K562 (cell line): ENCODE data around the gene PPARGC1A. TPM values are rescaled to one million over a fixed set of nuclear protein-coding genes. Genes with fewer than 3 reads are reported as not detected.

Source experiments
- ATAC-seq: fragments of 200-7000 bp; cut with Tn5 transposase; 3 replicates; pipeline ENCODE4 v1.9.1; 2020; ENCODE audit warnings: moderate library complexity
- BruUV-seq: library from RNA; stranded (reverse); fragments of 400-500 nt; replicated peaks from 2 replicates; lab custom pipeline; 2021; lab: Mats Ljungman, UMichigan
- CTCF ChIA-PET: fragments of 300-600 bp; formaldehyde crosslinking; extraction: SDS; loops from one replicate; lab custom pipeline; 2021; ENCODE audit warnings: low intra/inter-chr PET ratio; lab: Yijun Ruan, JAX
- POLR2A ChIA-PET: fragments of 300-600, 350-650 bp; sonication (Branson Sonifier 250); formaldehyde crosslinking; extraction: SDS; loops from one replicate; lab custom pipeline; 2021; ENCODE audit warnings: antibody characterized with exemption, inconsistent platforms; lab: Yijun Ruan, JAX
- DNase-seq, 4 experiments: peaks; one replicate each; pipeline versions ENCODE4 v3.0.0 to v3.0.0-alpha.2; 2011 to 2018; ENCODE audit warnings: low spot score in 3 of 4, mixed read lengths in 3 of 4; ENCODE audit errors: extremely low read depth in 1 of 4
- FAIRE-seq: peaks from 2 replicates; lab custom pipeline; 2011; peaks lifted over from hg19 to GRCh38; lab: Jason Lieb, UNC
- H2AFZ ChIP-seq: 2 replicates; pipeline ENCODE4 v1.6.0; 2011; ENCODE audit warnings: low read depth, low read length, control low read depth, inconsistent platforms
- H3K27ac ChIP-seq: fragments of 200-600 bp; 3 replicates; pipeline ENCODE4 v1.8.0; 2011; ENCODE audit warnings: low read depth, mild to moderate bottlenecking, control low read depth, inconsistent platforms, low read length, moderate library complexity, mixed read lengths; ENCODE audit errors: extremely low read depth
- H3K27me3 ChIP-seq, 2 experiments: fragments of 300-600 bp in 1 of 2; 2 replicates in 1 of 2; 3 replicates in 1 of 2; pipeline versions ENCODE4 v1.6.0 to v1.8.0; 2011; ENCODE audit warnings: inconsistent platforms in 2 of 2, low read length in 2 of 2, mild to moderate bottlenecking in 1 of 2, mixed read lengths in 1 of 2, moderate library complexity in 1 of 2; ENCODE audit not compliant: control insufficient read depth in 2 of 2, insufficient read depth in 2 of 2
- H3K36me3 ChIP-seq: fragments of 300-600 bp; 3 replicates; pipeline ENCODE4 v1.8.0; 2011; ENCODE audit warnings: mild to moderate bottlenecking, low read length, inconsistent platforms; ENCODE audit not compliant: control insufficient read depth, insufficient read depth
- H3K4me1 ChIP-seq, 2 experiments: fragments of 200-600 bp in 1 of 2; replicated peaks in 1 of 2; 2 replicates in 1 of 2; 3 replicates in 1 of 2; pipeline versions ENCODE4 v1.5.1 to v1.8.0; 2011; ENCODE audit warnings: inconsistent platforms in 2 of 2, low read length in 2 of 2, mild to moderate bottlenecking in 1 of 2, mixed read lengths in 1 of 2, moderate library complexity in 1 of 2; ENCODE audit not compliant: control insufficient read depth in 2 of 2, insufficient read depth in 2 of 2
- H3K4me2 ChIP-seq: 2 replicates; pipeline ENCODE4 v1.6.1; 2011; ENCODE audit warnings: low read length, control low read depth, inconsistent platforms, mixed read lengths; ENCODE audit not compliant: insufficient read depth
- H3K4me3 ChIP-seq: fragments of 200-600 bp; sonication (generic), shearing (Covaris generic); 2 replicates; pipeline ENCODE4 v1.5.1; 2016; ENCODE audit warnings: control low read depth, inconsistent platforms
- H3K79me2 ChIP-seq: fragments of 200-600 bp; 3 replicates; pipeline ENCODE4 v1.8.0; 2011; ENCODE audit warnings: low read length, inconsistent platforms; ENCODE audit not compliant: control insufficient read depth, insufficient read depth
- H3K9ac ChIP-seq, 2 experiments: 2 replicates each; pipeline versions ENCODE4 v1.6.0 to v1.6.1; 2011; ENCODE audit warnings: low read depth in 2 of 2, low read length in 2 of 2, control low read depth in 1 of 2, inconsistent platforms in 1 of 2, mild to moderate bottlenecking in 1 of 2, mixed read lengths in 1 of 2; ENCODE audit not compliant: insufficient read depth in 1 of 2
- H3K9me1 ChIP-seq: one replicate; pipeline ENCODE4 v1.6.0; 2011; ENCODE audit warnings: inconsistent platforms, mild to moderate bottlenecking, low read length, moderate library complexity; ENCODE audit not compliant: control insufficient read depth, insufficient read depth
- H3K9me3 ChIP-seq: replicated peaks from 2 replicates; pipeline ENCODE4 v1.5.1; 2011; ENCODE audit warnings: low read depth, low read length, inconsistent platforms; ENCODE audit not compliant: control insufficient read depth, insufficient read depth
- H4K20me1 ChIP-seq: replicated peaks from 2 replicates; pipeline ENCODE4 v1.6.1; 2011; ENCODE audit warnings: low read length, inconsistent platforms, mixed read lengths; ENCODE audit not compliant: control insufficient read depth, insufficient read depth
- BCOR ChIP-seq: fragments of 450-650 bp; IDR thresholded peaks from 2 replicates; pipeline ENCODE4 v1.6.1; 2016
- BDP1 ChIP-seq: IDR thresholded peaks from 3 replicates; pipeline ENCODE4 v1.6.1; 2011; ENCODE audit not compliant: insufficient read length, insufficient read depth
- HDGF ChIP-seq: fragments of 450-650 bp; IDR thresholded peaks from 2 replicates; pipeline ENCODE4 v1.6.1; 2016
- KLF16 ChIP-seq: IDR thresholded peaks from 2 replicates; pipeline ENCODE4 v1.6.1; 2016; ENCODE audit warnings: antibody characterized with exemption
- NRF1 ChIP-seq, 2 experiments: fragments of 450-650 bp; IDR thresholded peaks in 1 of 2; conservative IDR thresholded peaks in 1 of 2; 2 replicates each; pipeline ENCODE4 v1.6.1; 2014; ENCODE audit warnings: mild to moderate bottlenecking in 2 of 2
- PRMT5 ChIP-seq: sonication (generic); formaldehyde crosslinking; IDR thresholded peaks from 2 replicates; pipeline ENCODE4 v1.5.0; 2020; ENCODE audit warnings: missing genetic modification reagents
- PTRF ChIP-seq: fragments of 450-650 bp; IDR thresholded peaks from 2 replicates; pipeline ENCODE4 v1.6.1; 2016; ENCODE audit warnings: mild to moderate bottlenecking, missing genetic modification characterization, missing compliant biosample characterization
- SIX5 ChIP-seq, 2 experiments: IDR thresholded peaks; 2 replicates each; pipeline ENCODE4 v1.6.1; 2011; ENCODE audit warnings: low read length in 2 of 2, borderline replicate concordance in 1 of 2, low read depth in 1 of 2, mild to moderate bottlenecking in 1 of 2, moderate library complexity in 1 of 2; ENCODE audit not compliant: insufficient read depth in 1 of 2
- SMARCC2 ChIP-seq: fragments of 450-650 bp; IDR thresholded peaks from 2 replicates; pipeline ENCODE4 v1.6.1; 2017; ENCODE audit warnings: antibody characterized with exemption, moderate library complexity, mild to moderate bottlenecking, low read depth
- TBL1XR1 ChIP-seq, 2 experiments: IDR thresholded peaks; 2 replicates each; pipeline ENCODE4 v1.6.1; 2012; ENCODE audit warnings: improper control_type of control experiment in 2 of 2, low read length in 2 of 2, mild to moderate bottlenecking in 1 of 2
- TSC22D4 ChIP-seq: fragments of 450-650 bp; IDR thresholded peaks from 2 replicates; pipeline ENCODE4 v1.6.1; 2016; ENCODE audit warnings: missing genetic modification characterization, missing biosample characterization, control low read depth
- ZNF217 ChIP-seq: sonication (generic); formaldehyde crosslinking; IDR thresholded peaks from 2 replicates; pipeline ENCODE4 v1.8.0; 2022; ENCODE audit warnings: mild to moderate bottlenecking, missing genetic modification reagents
- WGBS: fragments of 100-300 bp; shearing (Covaris generic); methylation state at CpG from one replicate; pipeline ENCODE4 v1.1.6; 2016; ENCODE audit warnings: low coverage, mixed read lengths; ENCODE audit not compliant: insufficient coverage; ENCODE audit errors: missing lambda C conversion rate; 5-methylcytosine and 5-hydroxymethylcytosine counted together
- in situ Hi-C: fragments of 300-500 bp; cut with MboI; formaldehyde crosslinking; loops from 4 replicates; pipeline ENCODE4 v1.15.0; 2018; ENCODE audit warnings: inconsistent platforms, mixed read lengths
- intact Hi-C: fragments of 100-400 bp; cut with micrococcal nuclease; formaldehyde crosslinking; loops from 2 replicates; pipeline ENCODE4 v1.14.2; 2022
- polyA plus RNA-seq, 8 experiments: library from polyadenylated mRNA; depleted of rRNA in 4 of 8; stranded (reverse) in 5 of 8; unstranded in 3 of 8; fragments of >200 nt; fragmentation: Nextera tagmentation in 2 of 8; fragmentation: Illumina TruSeq in 1 of 8; extraction: Ambion mirVana in 2 of 8; extraction: Trizol in 1 of 8; gene quantifications; 2 replicates each; pipeline versions ENCODE4 v1.2.1 to v1.2.3, GENCODE V29; 2011 to 2014; ENCODE audit warnings: inconsistent platforms in 1 of 8, missing spikeins in 1 of 8
- total RNA-seq, 7 experiments: library from RNA; depleted of rRNA in 6 of 7; stranded (reverse); fragments of >200 nt in 6 of 7; fragmentation: Illumina TruSeq in 2 of 7; extraction: Trizol in 2 of 7; gene quantifications; 2 replicates each; pipeline versions ENCODE4 v1.2.1 to v1.2.3, GENCODE V29; 2011 to 2021; ENCODE audit warnings: low replicate concordance in 1 of 7

The PPARGC1A gene
- total and polyA plus RNA-seq, 9 of the 15 experiments (the other 6 are each of a cell fraction or from before 2014, with no cell fraction given) = 0.02 TPM; not detected in 8

- ChIA-PET CTCF (no interaction called here), POLR2A (no interaction called here)
- no peak overlapping the region for H3K9ac ChIP-seq
- no peak for DNase-seq
- no peak overlapping the region for H2AFZ ChIP-seq
- H3K27ac ChIP-seq = no peak overlapping the region
- FAIRE-seq = no peak
- BruUV-seq = no TSS peak
- no peak overlapping the region for H3K4me3 ChIP-seq
- H3K4me2 ChIP-seq = no peak overlapping the region
- no peaks in the 10 kb centered on the region for H3K9me3 ChIP-seq
- WGBS = 0% methylated on average over 1 of the region's 1 CpG
- no peaks in the 10 kb centered on the region for H4K20me1 ChIP-seq
- H3K36me3 ChIP-seq = no peaks in the 10 kb centered on the region
- no peak for ATAC-seq
- intact Hi-C loops = no loop called here
- in situ Hi-C loops = no loop called here
- no peaks in the 10 kb centered on the region for H3K27me3 ChIP-seq
- no peak for TF ChIP-seq SMARCC2
- no peak for TF ChIP-seq PTRF (tag)
- TF ChIP-seq BCOR = no peak
- no peak for TF ChIP-seq ZNF217 (CRISPR knock-in tag)
- TF ChIP-seq KLF16 = no peak
- no peak for TF ChIP-seq BDP1
- no peak for TF ChIP-seq SIX5 (IDR thresholded peaks at IDR 0.05; ENCODE audit: borderline replicate concordance in 1 of 2, insufficient read depth in 1 of 2, low read depth in 1 of 2, low read length in 2 of 2)
- no peak for TF ChIP-seq PRMT5 (CRISPR knock-in tag)
- TF ChIP-seq HDGF = no peak
- no peak for TF ChIP-seq NRF1 (conservative IDR thresholded peaks at IDR 0.05 in 1 of 2, IDR thresholded peaks at IDR 0.05 in 1 of 2)
- TF ChIP-seq TSC22D4 (tag) = no peak
- no peak for TF ChIP-seq TBL1XR1 (IDR thresholded peaks at IDR 0.05; ENCODE audit: low read length in 2 of 2)
- no peaks in the 10 kb centered on the region for H3K79me2 ChIP-seq
- H3K9me1 ChIP-seq = no peaks in the 10 kb centered on the region
- no peaks in the 10 kb centered on the region for H3K4me1 ChIP-seq
These were observed 5.1 kb downstream of the PPARGC1A start for GRCh38 chr4:23884741-23885140.
